CD8-positive, alpha-beta memory T cell (primary cell): ENCODE results near the gene AP1AR. TPM values are rescaled to one million over a fixed set of nuclear protein-coding genes. Genes with fewer than 3 reads are reported as not detected.
A peak's percentile ranks its signal among the peaks of the same experiment; 100 is the strongest.
"Not testable (repeated sequence)": the region's sequence is repeated elsewhere in the genome, so short reads cannot be mapped to it uniquely, and the experiment has no call there.

ENCODE experiments used
- CTCF ChIA-PET: fragments of 350-600 bp; sonication (Branson Sonifier 250); formaldehyde crosslinking; loops from one replicate; lab custom pipeline; 2021; ENCODE audit warnings: antibody characterized with exemption; lab: Charles Lee
- POLR2A ChIA-PET: fragments of 350-600 bp; sonication (Branson Sonifier 250); formaldehyde crosslinking; loops from one replicate; lab custom pipeline; 2021; ENCODE audit warnings: antibody characterized with exemption; lab: Charles Lee
- DNase-seq, 5 donors: peaks; one replicate each; pipeline versions ENCODE4 v3.0.0 to v3.0.0-alpha.2; 2020 to 2022; ENCODE audit warnings: mixed read lengths in 1 of 5
- H3K27ac ChIP-seq: one replicate; pipeline ENCODE4 v1.7.0; 2013; ENCODE audit warnings: low read depth, mild to moderate bottlenecking, low read length, moderate library complexity
- H3K27me3 ChIP-seq: 2 replicates; pipeline ENCODE4 v1.7.0; 2013; ENCODE audit warnings: low read length, mild to moderate bottlenecking; ENCODE audit not compliant: insufficient read depth, poor library complexity, severe bottlenecking
- H3K36me3 ChIP-seq: 2 replicates; pipeline ENCODE4 v1.7.0; 2013; ENCODE audit warnings: mild to moderate bottlenecking, low read length, moderate library complexity; ENCODE audit not compliant: insufficient read depth
- H3K4me1 ChIP-seq: 2 replicates; pipeline ENCODE4 v1.7.0; 2013; ENCODE audit warnings: mild to moderate bottlenecking, low read length, moderate library complexity; ENCODE audit not compliant: insufficient read depth
- H3K4me3 ChIP-seq: 2 replicates; pipeline ENCODE4 v1.7.0; 2013; ENCODE audit warnings: mild to moderate bottlenecking, low read length
- H3K9me3 ChIP-seq: 2 replicates; pipeline ENCODE4 v1.7.0; 2013; ENCODE audit warnings: mild to moderate bottlenecking, low read length
- H3K27ac Mint-ChIP-seq, 8 donors: one replicate each; pipeline ENCODE4 v1.8.0; 2020 to 2021; ENCODE audit warnings: mixed read lengths in 8 of 8, mild to moderate bottlenecking in 6 of 8, inconsistent platforms in 3 of 8, moderate library complexity in 3 of 8
- H3K27me3 Mint-ChIP-seq, 2 donors: one replicate each; pipeline ENCODE4 v1.8.0; 2020 to 2021; ENCODE audit warnings: mixed read lengths in 2 of 2, mild to moderate bottlenecking in 1 of 2, moderate library complexity in 1 of 2
- H3K36me3 Mint-ChIP-seq, 3 donors: one replicate each; pipeline ENCODE4 v1.8.0; 2020 to 2021; ENCODE audit warnings: mixed read lengths in 3 of 3, inconsistent platforms in 1 of 3, mild to moderate bottlenecking in 1 of 3
- H3K4me1 Mint-ChIP-seq, 3 donors: one replicate each; pipeline ENCODE4 v1.8.0; 2020 to 2021; ENCODE audit warnings: mixed read lengths in 3 of 3, inconsistent platforms in 1 of 3, mild to moderate bottlenecking in 1 of 3
- H3K4me3 Mint-ChIP-seq, 7 donors: one replicate each; pipeline ENCODE4 v1.8.0; 2020 to 2021; ENCODE audit warnings: mixed read lengths in 7 of 7, mild to moderate bottlenecking in 6 of 7, moderate library complexity in 4 of 7, inconsistent platforms in 2 of 7
- H3K9me3 Mint-ChIP-seq, 5 donors: one replicate each; pipeline ENCODE4 v1.8.0; 2020 to 2022; ENCODE audit warnings: mixed read lengths in 5 of 5, mild to moderate bottlenecking in 3 of 5, moderate library complexity in 2 of 5, inconsistent platforms in 1 of 5
- polyA plus RNA-seq: library from polyadenylated mRNA; unstranded; fragments of 300-500 nt; fragmentation: Illumina TruSeq; gene quantifications from one replicate; pipeline ENCODE4 v1.2.3, GENCODE V29; 2021
- total RNA-seq, 2 experiments: library from RNA; stranded (reverse); gene quantifications; one replicate each; pipeline ENCODE4 v1.2.3, GENCODE V29; 2021

Gene AP1AR
- total and polyA plus RNA-seq, 3 experiments from 2014 or later = 23.2 to 27.5 (median 27.1) TPM

DNA sequence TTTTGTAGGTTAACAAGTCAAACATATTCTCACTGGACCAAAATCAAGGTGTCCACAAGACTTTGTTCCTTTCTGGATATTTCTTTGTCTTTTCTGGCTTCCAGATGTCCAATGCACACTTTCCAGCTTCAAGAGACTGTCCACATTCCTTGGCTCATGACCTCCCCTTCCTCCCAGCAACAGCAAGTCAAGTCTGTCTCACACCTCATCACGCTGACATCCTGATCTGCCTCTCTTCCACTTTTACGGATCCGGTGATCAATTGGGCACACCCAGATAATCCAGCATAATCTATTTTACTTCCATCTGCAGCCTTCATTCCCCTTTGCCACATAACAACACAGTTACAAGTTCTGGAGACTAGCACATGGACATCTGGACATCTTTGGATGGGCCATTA lies 44.5 kb downstream of the AP1AR start:
- ChIA-PET POLR2A (no interaction called here), CTCF (interaction anchor here (1.1 to 1.6 kb wide), 2 partner anchors 10 to 13 kb away, joined by 3 to 4 read pairs; partner anchors contain the start of gene TIFA)
- H3K27ac ChIP-seq = no peak overlapping the region
- peaks cover 11% of the 10 kb centered on the region for H3K4me1 ChIP-seq
- no peak overlapping the region for H3K4me3 Mint-ChIP-seq
- peaks cover 0 to 28% (median 14%) of the 10 kb centered on the region in 3 donors for H3K36me3 Mint-ChIP-seq
- H3K27me3 Mint-ChIP-seq = no peaks in the 10 kb centered on the region
- no peak for DNase-seq
- no peaks in the 10 kb centered on the region for H3K9me3 ChIP-seq
- no peaks in the 10 kb centered on the region for H3K27me3 ChIP-seq
- H3K4me3 ChIP-seq = no peak overlapping the region
- H3K9me3 Mint-ChIP-seq = no peaks in the 10 kb centered on the region
- H3K36me3 ChIP-seq = no peaks in the 10 kb centered on the region
- H3K4me1 Mint-ChIP-seq = peaks cover 67 to 89% (median 70%) of the 10 kb centered on the region in 3 donors
- H3K27ac Mint-ChIP-seq = peak overlapping the region in 4 of 8 donors; percentile 6 to 84 (median 44)

- Histone ChIP-seq H3K27me3 (no peaks in the 10 kb centered on the region), H3K4me3 (no peak overlapping the region), H3K9me3 (no peaks in the 10 kb centered on the region), H3K36me3 (no peaks in the 10 kb centered on the region), H3K4me1 (peaks cover 15% of the 10 kb centered on the region), H3K27ac (no peak overlapping the region)
- peaks cover 4 to 35% (median 21%) of the 10 kb centered on the region in 3 donors for H3K36me3 Mint-ChIP-seq
- no peak overlapping the region for H3K4me3 Mint-ChIP-seq
- H3K9me3 Mint-ChIP-seq = peaks cover 0 to 3% (median 0%) of the 10 kb centered on the region in 5 donors
- ChIA-PET CTCF (interaction anchor here (1.3 to 1.6 kb wide), 2 partner anchors 9 to 41 kb away, joined by 4 read pairs; partner anchors contain the start of gene TIFA), POLR2A (no interaction called here)
- peak overlapping the region in 7 of 8 donors; percentile 12 to 84 (median 52) for H3K27ac Mint-ChIP-seq
- DNase-seq = no peak
- H3K27me3 Mint-ChIP-seq = no peaks in the 10 kb centered on the region
- H3K4me1 Mint-ChIP-seq = peaks cover 73 to 91% (median 82%) of the 10 kb centered on the region in 3 donors
Measured at GRCh38 chr4:112277220-112277619, 45.6 kb downstream of the AP1AR start.

GRCh38 chr4:112277705-112278448 lies 46.3 kb downstream of the AP1AR start:
- Mint-ChIP-seq H3K27ac (peak overlapping the region in 7 of 8 donors; percentile 28 to 77 (median 52)), H3K36me3 (peaks cover 7 to 39% (median 19%) of the 10 kb centered on the region in 3 donors), H3K4me1 (peaks cover 76 to 91% (median 88%) of the 10 kb centered on the region in 3 donors), H3K9me3 (peaks cover 0 to 6% (median 0%) of the 10 kb centered on the region in 5 donors), H3K27me3 (no peaks in the 10 kb centered on the region), H3K4me3 (peak overlapping the region in 2 of 7 donors; percentile 37 to 45)
- Histone ChIP-seq H3K27ac (no peak overlapping the region), H3K9me3 (no peaks in the 10 kb centered on the region), H3K4me3 (no peak overlapping the region), H3K27me3 (no peaks in the 10 kb centered on the region), H3K4me1 (peaks cover 15% of the 10 kb centered on the region), H3K36me3 (no peaks in the 10 kb centered on the region)
- DNase-seq = no peak
- ChIA-PET CTCF (interaction anchor here (1.3 to 1.6 kb wide), 2 partner anchors 8 to 42 kb away, joined by 4 read pairs; partner anchors contain the start of gene TIFA), POLR2A (no interaction called here)

DNA sequence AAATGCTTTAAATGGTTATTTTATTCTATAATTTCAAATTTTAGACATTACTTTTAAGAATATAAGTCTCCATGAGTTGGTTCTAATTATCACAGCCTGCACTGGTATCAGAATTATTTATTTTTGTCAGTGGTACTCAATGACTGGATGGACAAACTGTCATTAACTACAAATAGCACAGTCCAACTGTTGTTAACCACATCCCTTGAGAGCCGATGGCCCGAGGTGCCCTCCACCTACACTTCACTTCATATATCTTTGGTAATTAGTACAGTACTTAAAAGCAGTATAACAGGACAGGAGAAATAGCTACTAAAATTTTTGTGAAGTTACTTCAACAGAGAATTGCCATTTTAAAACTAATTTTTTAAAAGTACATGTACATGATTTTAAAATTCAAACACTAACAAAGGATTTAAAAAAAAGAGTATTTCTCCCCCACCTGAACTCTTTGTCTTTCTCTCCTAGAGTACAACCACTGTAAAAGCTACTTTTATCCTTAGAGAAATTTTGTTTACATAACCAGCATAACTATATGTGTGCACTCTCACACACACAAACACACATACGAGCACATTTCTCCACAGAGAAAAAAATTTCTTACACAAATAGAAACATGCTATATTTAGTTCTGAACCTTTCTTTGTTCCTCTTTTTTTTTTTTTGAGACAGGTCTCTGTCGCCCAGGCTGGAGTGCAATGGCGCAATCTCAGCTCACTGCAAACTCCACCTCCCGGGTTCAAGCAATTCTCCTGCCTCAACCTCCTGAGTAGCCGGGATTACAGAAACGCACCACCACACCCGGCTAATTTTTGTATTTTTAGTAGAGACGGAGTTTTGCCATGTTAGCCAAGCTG lies 47.7 kb downstream of the AP1AR start:
- CTCF ChIA-PET = interaction anchor here (0.8 kb wide), 1 partner anchor 43 kb away, joined by 3 read pairs; no protein-coding TSS in a partner anchor
- no peak for DNase-seq
- Histone ChIP-seq H3K27me3 (no peaks in the 10 kb centered on the region), H3K4me3 (no peak overlapping the region), H3K36me3 (no peaks in the 10 kb centered on the region), H3K27ac (no peak overlapping the region), H3K9me3 (no peaks in the 10 kb centered on the region), H3K4me1 (peaks cover 23% of the 10 kb centered on the region)
- Mint-ChIP-seq H3K27me3 (no peaks in the 10 kb centered on the region), H3K36me3 (peaks cover 7 to 43% (median 19%) of the 10 kb centered on the region in 3 donors), H3K27ac (peak overlapping the region in 7 of 8 donors; percentile 56 to 90 (median 82)), H3K4me3 (peak overlapping the region in 5 of 7 donors; percentile 38 to 84 (median 54)), H3K9me3 (peaks cover 0 to 6% (median 0%) of the 10 kb centered on the region in 5 donors), H3K4me1 (peaks cover 76 to 91% (median 91%) of the 10 kb centered on the region in 3 donors)
- POLR2A ChIA-PET = no interaction called here

GRCh38 chr4:112279882-112280315 lies 48.3 kb downstream of the AP1AR start:
- POLR2A ChIA-PET = no interaction called here
- no peak for DNase-seq
- no peak overlapping the region for H3K27ac ChIP-seq

GRCh38 chr4:112280386-112281056 lies 48.9 kb downstream of the AP1AR start:
- Histone ChIP-seq H3K9me3 (no peaks in the 10 kb centered on the region), H3K27ac (no peak overlapping the region), H3K4me3 (no peak overlapping the region), H3K4me1 (peaks cover 23% of the 10 kb centered on the region), H3K27me3 (no peaks in the 10 kb centered on the region), H3K36me3 (no peaks in the 10 kb centered on the region)
- Mint-ChIP-seq H3K27ac (peak overlapping the region in 5 of 8 donors; percentile 11 to 53 (median 50)), H3K9me3 (peaks cover 0 to 6% (median 0%) of the 10 kb centered on the region in 5 donors), H3K36me3 (peaks cover 7 to 46% (median 19%) of the 10 kb centered on the region in 3 donors), H3K4me1 (peaks cover 76 to 85% (median 81%) of the 10 kb centered on the region in 3 donors), H3K4me3 (peak overlapping the region in 3 of 7 donors; percentile 19 to 84 (median 54)), H3K27me3 (no peaks in the 10 kb centered on the region)
- DNase-seq = no peak
- ChIA-PET POLR2A (no interaction called here), CTCF (interaction anchor here (0.7 to 1.1 kb wide), 2 partner anchors 9 to 138 kb away, joined by 3 to 4 read pairs; no protein-coding TSS in a partner anchor)

More at GRCh38 chr4:112279882-112280315, 48.3 kb downstream of the AP1AR start:
- no peaks in the 10 kb centered on the region for H3K36me3 ChIP-seq
- no peaks in the 10 kb centered on the region for H3K9me3 ChIP-seq
- H3K4me1 ChIP-seq = peaks cover 23% of the 10 kb centered on the region
- CTCF ChIA-PET = interaction anchor here (0.8 kb wide), 1 partner anchor 42 kb away, joined by 3 read pairs; no protein-coding TSS in a partner anchor
- peaks cover 0 to 6% (median 0%) of the 10 kb centered on the region in 5 donors for H3K9me3 Mint-ChIP-seq
- H3K27me3 Mint-ChIP-seq = no peaks in the 10 kb centered on the region
- H3K4me1 Mint-ChIP-seq = peaks cover 80 to 91% (median 86%) of the 10 kb centered on the region in 3 donors
- H3K36me3 Mint-ChIP-seq = peaks cover 7 to 46% (median 19%) of the 10 kb centered on the region in 3 donors
- no peaks in the 10 kb centered on the region for H3K27me3 ChIP-seq
- peak overlapping the region in 4 of 7 donors; percentile 38 to 84 (median 55) for H3K4me3 Mint-ChIP-seq
- H3K27ac Mint-ChIP-seq = peak overlapping the region in 4 of 8 donors; percentile 29 to 67 (median 47)
- no peak overlapping the region for H3K4me3 ChIP-seq

- H3K27me3 Mint-ChIP-seq, H3K27ac ChIP-seq, H3K27me3 ChIP-seq, DNase-seq, H3K4me3 ChIP-seq, H3K9me3 Mint-ChIP-seq, H3K36me3 ChIP-seq, POLR2A ChIA-PET, H3K9me3 ChIP-seq: not testable (repeated sequence)
- Mint-ChIP-seq H3K27ac (peak overlapping the region; percentile 47 to 89 (median 70)), H3K4me3 (peak overlapping the region in 5 of 7 donors; percentile 19 to 98 (median 82)), H3K4me1 (peaks cover 80 to 87% (median 81%) of the 10 kb centered on the region in 3 donors), H3K36me3 (peaks cover 7 to 42% (median 13%) of the 10 kb centered on the region in 3 donors)
- CTCF ChIA-PET = interaction anchor here (0.8 to 1.3 kb wide), 3 partner anchors 11 to 182 kb away, joined by 3 to 4 read pairs (median 3); no protein-coding TSS in a partner anchor
- H3K4me1 ChIP-seq = peaks cover 32% of the 10 kb centered on the region
Measured at GRCh38 chr4:112281895-112282398, 50.4 kb downstream of the AP1AR start.
